ENCODE results near the gene TPSD1.
A peak's percentile ranks its signal among the peaks of the same experiment; 100 is the strongest.
"Not testable (repeated sequence)": the region's sequence is repeated elsewhere in the genome, so short reads cannot be mapped to it uniquely, and the experiment has no call there.

The TPSD1 gene

GRCh38 chr16:1281517-1281916 lies 25.6 kb downstream of the TPSD1 start:
- DNase-seq (ENCODE audit: low read depth) = no peak

GRCh38 chr16:1282324-1282973 lies 26.6 kb downstream of the TPSD1 start:
- DNase-seq (ENCODE audit: low read depth) = no peak

- DNase-seq (ENCODE audit: low read depth) = no peak
Observed at GRCh38 chr16:1283296-1283695, 27.4 kb downstream of the TPSD1 start.

GRCh38 chr16:1283996-1284616 lies 28.2 kb downstream of the TPSD1 start:
- DNase-seq (ENCODE audit: low read depth) = no peak

GRCh38 chr16:1285669-1286512 lies 30.0 kb downstream of the TPSD1 start:
- no peak for DNase-seq (ENCODE audit: low read depth)

- DNase-seq (ENCODE audit: low read depth) = no peak
Observed at GRCh38 chr16:1286513-1287094, 30.7 kb downstream of the TPSD1 start.

- no peak for DNase-seq (ENCODE audit: low read depth)
Observed at GRCh38 chr16:1287982-1288670, 32.3 kb downstream of the TPSD1 start.

- no peak for DNase-seq (ENCODE audit: low read depth)
Observed at GRCh38 chr16:1288813-1289476, 33.1 kb downstream of the TPSD1 start.

GRCh38 chr16:1289477-1289866 lies 33.6 kb downstream of the TPSD1 start:
- DNase-seq (ENCODE audit: low read depth) = no peak

- DNase-seq (ENCODE audit: low read depth) = no peak
Observed at GRCh38 chr16:1290063-1290501, 34.2 kb downstream of the TPSD1 start.

GRCh38 chr16:1290860-1291575 lies 35.1 kb downstream of the TPSD1 start:
- no peak for DNase-seq (ENCODE audit: low read depth)

- no peak for DNase-seq (ENCODE audit: low read depth)
Observed at GRCh38 chr16:1291576-1291974, 35.7 kb downstream of the TPSD1 start.

- not testable (repeated sequence) for DNase-seq (ENCODE audit: low read depth)
Observed at GRCh38 chr16:1292208-1292607, 36.3 kb downstream of the TPSD1 start.

GRCh38 chr16:1292808-1293207 lies 36.9 kb downstream of the TPSD1 start:
- DNase-seq (ENCODE audit: low read depth) = not testable (repeated sequence)

GRCh38 chr16:1293921-1294656 lies 38.2 kb downstream of the TPSD1 start:
- no peak for DNase-seq (ENCODE audit: low read depth)

- no peak for DNase-seq (ENCODE audit: low read depth)
Observed at GRCh38 chr16:1295465-1295864, 39.6 kb downstream of the TPSD1 start.

GRCh38 chr16:1296688-1297017 lies 40.8 kb downstream of the TPSD1 start:
- not testable (repeated sequence) for DNase-seq (ENCODE audit: low read depth)

GRCh38 chr16:1297018-1297696 lies 41.3 kb downstream of the TPSD1 start:
- peak; percentile 77 for DNase-seq (ENCODE audit: low read depth)

- DNase-seq (ENCODE audit: low read depth) = no peak
Observed at GRCh38 chr16:1298406-1298805, 42.5 kb downstream of the TPSD1 start.

Measured in HS-5 (cell line).